DND-41 (cell line): ENCODE measurements around the gene DPF3.

Source experiments
- ATAC-seq: fragments of 200-7000 bp; cut with Tn5 transposase; 3 replicates; pipeline ENCODE4 v1.9.1; 2021; ENCODE audit warnings: low read depth; ENCODE audit not compliant: insufficient read depth
- DNase-seq: peaks from one replicate; pipeline ENCODE4 v3.0.0-alpha.2; 2020
- H2AFZ ChIP-seq: 2 replicates; pipeline ENCODE4 v1.6.0; 2012; ENCODE audit warnings: low read depth, low read length
- H3K27ac ChIP-seq: 2 replicates; pipeline ENCODE4 v1.5.1; 2012; ENCODE audit warnings: low read length, inconsistent platforms
- H3K27me3 ChIP-seq: fragments of 200-600 bp; sonication (generic); 2 replicates; pipeline ENCODE4 v1.6.0; 2012; ENCODE audit warnings: low read length, mild to moderate bottlenecking, inconsistent platforms; ENCODE audit not compliant: insufficient read depth, poor library complexity
- H3K36me3 ChIP-seq: 2 replicates; pipeline ENCODE4 v1.5.1; 2012; ENCODE audit warnings: low read length, inconsistent platforms; ENCODE audit not compliant: insufficient read depth
- H3K4me1 ChIP-seq: 2 replicates; pipeline ENCODE4 v1.5.1; 2012; ENCODE audit warnings: mild to moderate bottlenecking, low read length; ENCODE audit not compliant: insufficient read depth
- H3K4me2 ChIP-seq: 2 replicates; pipeline ENCODE4 v1.6.0; 2012; ENCODE audit warnings: mild to moderate bottlenecking, moderate library complexity, low read length, inconsistent platforms; ENCODE audit not compliant: insufficient read depth
- H3K4me3 ChIP-seq, 2 experiments: fragments of 200-600 bp in 1 of 2; shearing (Covaris generic) in 1 of 2; 2 replicates each; pipeline ENCODE4 v1.5.1; 2012 to 2016; ENCODE audit warnings: inconsistent platforms in 2 of 2, low read length in 2 of 2, mild to moderate bottlenecking in 2 of 2, low read depth in 1 of 2, moderate library complexity in 1 of 2
- H3K79me2 ChIP-seq: 2 replicates; pipeline ENCODE4 v1.6.0; 2012; ENCODE audit warnings: low read length, inconsistent platforms; ENCODE audit not compliant: insufficient read depth
- H3K9ac ChIP-seq: 2 replicates; pipeline ENCODE4 v1.6.0; 2012; ENCODE audit warnings: low read depth, mild to moderate bottlenecking, inconsistent platforms, low read length, moderate library complexity
- H3K9me3 ChIP-seq: 2 replicates; pipeline ENCODE4 v1.5.1; 2012; ENCODE audit warnings: low read length, moderate library complexity, mild to moderate bottlenecking, inconsistent platforms; ENCODE audit not compliant: insufficient read depth, severe bottlenecking
- H4K20me1 ChIP-seq: 2 replicates; pipeline ENCODE4 v1.6.0; 2012; ENCODE audit warnings: low read length; ENCODE audit not compliant: insufficient read depth
- EZH2 ChIP-seq: IDR thresholded peaks from 3 replicates; pipeline ENCODE4 v1.6.1; 2012; ENCODE audit warnings: borderline replicate concordance, low read depth, mild to moderate bottlenecking, moderate library complexity, low read length, inconsistent platforms; ENCODE audit not compliant: severe bottlenecking
- TF ChIP-seq, protein P1 (sequence below): IDR thresholded peaks from 2 replicates; pipeline ENCODE4 v1.5.1; 2012; ENCODE audit warnings: borderline replicate concordance, low read length, moderate library complexity, mild to moderate bottlenecking; ENCODE audit not compliant: poor library complexity, severe bottlenecking; ENCODE audit errors: extremely low read depth

The DPF3 gene

DNA sequence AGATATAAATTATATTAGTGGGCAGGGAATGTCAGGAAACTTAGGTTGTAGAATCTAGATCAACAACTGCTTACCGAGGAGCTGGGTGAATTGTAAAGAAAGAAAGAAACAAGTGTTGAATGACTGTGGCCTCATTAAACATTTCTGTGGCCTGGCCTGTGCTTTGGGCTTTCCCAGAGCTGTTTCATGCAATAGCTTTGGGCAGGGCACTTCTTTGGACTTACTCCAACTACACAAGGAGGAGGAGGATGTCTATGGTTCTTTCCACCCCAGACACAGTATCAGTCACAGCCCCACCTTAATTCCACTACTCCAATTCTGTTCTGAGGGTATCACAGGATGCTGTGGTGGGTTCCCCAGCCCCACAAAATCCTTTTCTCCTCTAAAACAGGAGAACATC, 38.0 kb downstream of the DPF3 start:
- H3K4me2 ChIP-seq = no peak overlapping the region
- H3K27me3 ChIP-seq = no peaks in the 10 kb centered on the region
- H3K4me1 ChIP-seq = no peaks in the 10 kb centered on the region
- H3K9me3 ChIP-seq = no peaks in the 10 kb centered on the region
- ATAC-seq (no peak), DNase-seq (no peak)
- no peak for TF ChIP-seq EZH2
- TF ChIP-seq, protein P1, sequence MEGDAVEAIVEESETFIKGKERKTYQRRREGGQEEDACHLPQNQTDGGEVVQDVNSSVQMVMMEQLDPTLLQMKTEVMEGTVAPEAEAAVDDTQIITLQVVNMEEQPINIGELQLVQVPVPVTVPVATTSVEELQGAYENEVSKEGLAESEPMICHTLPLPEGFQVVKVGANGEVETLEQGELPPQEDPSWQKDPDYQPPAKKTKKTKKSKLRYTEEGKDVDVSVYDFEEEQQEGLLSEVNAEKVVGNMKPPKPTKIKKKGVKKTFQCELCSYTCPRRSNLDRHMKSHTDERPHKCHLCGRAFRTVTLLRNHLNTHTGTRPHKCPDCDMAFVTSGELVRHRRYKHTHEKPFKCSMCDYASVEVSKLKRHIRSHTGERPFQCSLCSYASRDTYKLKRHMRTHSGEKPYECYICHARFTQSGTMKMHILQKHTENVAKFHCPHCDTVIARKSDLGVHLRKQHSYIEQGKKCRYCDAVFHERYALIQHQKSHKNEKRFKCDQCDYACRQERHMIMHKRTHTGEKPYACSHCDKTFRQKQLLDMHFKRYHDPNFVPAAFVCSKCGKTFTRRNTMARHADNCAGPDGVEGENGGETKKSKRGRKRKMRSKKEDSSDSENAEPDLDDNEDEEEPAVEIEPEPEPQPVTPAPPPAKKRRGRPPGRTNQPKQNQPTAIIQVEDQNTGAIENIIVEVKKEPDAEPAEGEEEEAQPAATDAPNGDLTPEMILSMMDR = no peak
- no peaks in the 10 kb centered on the region for H3K36me3 ChIP-seq
- H3K9ac ChIP-seq = no peak overlapping the region
- no peak overlapping the region for H3K4me3 ChIP-seq
- H3K79me2 ChIP-seq = no peaks in the 10 kb centered on the region
- no peak overlapping the region for H2AFZ ChIP-seq
- no peaks in the 10 kb centered on the region for H4K20me1 ChIP-seq
- no peak overlapping the region for H3K27ac ChIP-seq

DNA sequence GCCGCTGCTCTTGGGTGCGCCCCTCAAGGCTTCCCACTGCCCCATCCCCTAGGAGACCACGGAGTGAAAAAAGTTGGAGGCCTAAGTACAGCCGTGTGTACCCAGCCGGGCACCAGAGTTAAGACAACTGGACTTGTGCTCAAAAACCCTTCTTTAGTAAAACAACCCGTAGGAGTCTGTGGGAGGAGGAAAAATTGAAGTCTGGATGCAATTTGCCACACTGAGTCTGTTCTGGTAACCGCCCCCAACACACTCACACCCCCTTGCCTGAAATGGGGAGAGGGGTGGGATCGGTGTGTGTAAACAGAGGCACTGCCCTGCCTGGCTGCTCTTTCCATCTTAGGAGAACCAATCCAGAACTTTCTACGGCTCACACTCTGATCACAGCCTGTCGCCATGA, 41.7 kb downstream of the DPF3 start:
- Histone ChIP-seq H3K4me2 (no peak overlapping the region), H2AFZ (no peak overlapping the region), H3K27ac (no peak overlapping the region), H3K79me2 (no peaks in the 10 kb centered on the region), H3K4me1 (no peaks in the 10 kb centered on the region), H3K9me3 (no peaks in the 10 kb centered on the region), H4K20me1 (no peaks in the 10 kb centered on the region), H3K27me3 (no peaks in the 10 kb centered on the region), H3K4me3 (no peak overlapping the region), H3K36me3 (no peaks in the 10 kb centered on the region), H3K9ac (no peak overlapping the region)
- DNase-seq (no peak), ATAC-seq (no peak)
- TF ChIP-seq, protein P1 = no peak
- no peak for TF ChIP-seq EZH2

DNA sequence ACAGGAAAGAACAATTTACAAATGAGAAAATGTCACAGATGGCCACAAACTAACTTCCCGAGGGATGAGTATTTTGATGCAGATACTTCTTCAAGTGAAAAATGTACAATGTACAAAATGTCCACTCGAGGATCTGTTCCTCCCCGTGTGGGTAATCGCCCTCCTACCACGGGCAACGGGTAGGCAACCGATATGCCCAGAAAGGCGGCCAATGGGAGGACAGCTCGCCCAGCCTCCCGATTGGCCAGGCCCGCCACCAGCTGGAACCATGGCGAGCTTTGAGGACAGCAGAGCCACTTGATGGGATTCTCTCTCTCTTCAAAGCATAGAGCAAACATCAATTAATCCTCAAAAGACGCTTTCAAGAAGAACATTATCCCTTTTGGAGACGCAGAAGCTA, 42.3 kb downstream of the DPF3 start:
- Histone ChIP-seq H3K36me3 (no peaks in the 10 kb centered on the region), H3K9me3 (no peaks in the 10 kb centered on the region), H3K4me1 (no peaks in the 10 kb centered on the region), H3K9ac (no peak overlapping the region), H3K4me2 (no peak overlapping the region), H2AFZ (no peak overlapping the region), H3K27me3 (no peaks in the 10 kb centered on the region), H3K27ac (no peak overlapping the region), H3K4me3 (no peak overlapping the region), H4K20me1 (no peaks in the 10 kb centered on the region), H3K79me2 (no peaks in the 10 kb centered on the region)
- no peak for ATAC-seq
- TF ChIP-seq, protein P1 = no peak
- TF ChIP-seq EZH2 = no peak
- DNase-seq = no peak

DNA sequence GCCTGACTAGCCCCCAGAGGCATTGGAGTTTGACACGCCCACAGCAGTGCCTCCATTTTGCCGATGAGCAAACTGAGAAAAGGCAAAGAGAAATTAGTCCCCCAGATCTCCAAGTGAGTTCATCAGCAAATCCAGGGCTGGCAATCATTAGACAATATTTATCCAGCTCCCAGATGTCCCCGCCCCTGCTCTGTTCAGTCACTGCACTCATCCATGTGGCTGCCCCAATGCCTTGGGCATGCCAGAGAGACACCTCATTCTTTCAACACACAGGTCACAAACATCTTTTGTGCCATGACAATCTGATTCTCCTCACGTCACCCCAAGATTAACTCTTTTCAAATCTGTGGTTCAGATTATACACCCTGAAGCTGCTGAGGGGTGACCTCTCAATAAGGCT, 43.5 kb downstream of the DPF3 start:
- H4K20me1 ChIP-seq = no peaks in the 10 kb centered on the region
- no peaks in the 10 kb centered on the region for H3K9me3 ChIP-seq
- H3K9ac ChIP-seq = no peak overlapping the region
- DNase-seq (no peak), ATAC-seq (no peak)
- H3K27ac ChIP-seq = no peak overlapping the region
- no peak overlapping the region for H2AFZ ChIP-seq
- H3K79me2 ChIP-seq = no peaks in the 10 kb centered on the region
- TF ChIP-seq, protein P1 = no peak
- TF ChIP-seq EZH2 = no peak
- H3K27me3 ChIP-seq = no peaks in the 10 kb centered on the region
- no peaks in the 10 kb centered on the region for H3K4me1 ChIP-seq
- H3K4me2 ChIP-seq = no peak overlapping the region
- no peak overlapping the region for H3K4me3 ChIP-seq
- H3K36me3 ChIP-seq = no peaks in the 10 kb centered on the region
